DND-41 (cell line): ENCODE data around the gene WHRN.

Experiments used
- ATAC-seq: fragments of 200-7000 bp; cut with Tn5 transposase; 3 replicates; pipeline ENCODE4 v1.9.1; 2021; ENCODE audit warnings: low read depth; ENCODE audit not compliant: insufficient read depth
- DNase-seq: peaks from one replicate; pipeline ENCODE4 v3.0.0-alpha.2; 2020
- H2AFZ ChIP-seq: 2 replicates; pipeline ENCODE4 v1.6.0; 2012; ENCODE audit warnings: low read depth, low read length
- H3K27ac ChIP-seq: 2 replicates; pipeline ENCODE4 v1.5.1; 2012; ENCODE audit warnings: low read length, inconsistent platforms
- H3K27me3 ChIP-seq: fragments of 200-600 bp; sonication (generic); 2 replicates; pipeline ENCODE4 v1.6.0; 2012; ENCODE audit warnings: low read length, mild to moderate bottlenecking, inconsistent platforms; ENCODE audit not compliant: insufficient read depth, poor library complexity
- H3K36me3 ChIP-seq: 2 replicates; pipeline ENCODE4 v1.5.1; 2012; ENCODE audit warnings: low read length, inconsistent platforms; ENCODE audit not compliant: insufficient read depth
- H3K4me1 ChIP-seq: 2 replicates; pipeline ENCODE4 v1.5.1; 2012; ENCODE audit warnings: mild to moderate bottlenecking, low read length; ENCODE audit not compliant: insufficient read depth
- H3K4me2 ChIP-seq: 2 replicates; pipeline ENCODE4 v1.6.0; 2012; ENCODE audit warnings: mild to moderate bottlenecking, moderate library complexity, low read length, inconsistent platforms; ENCODE audit not compliant: insufficient read depth
- H3K4me3 ChIP-seq, 2 experiments: fragments of 200-600 bp in 1 of 2; shearing (Covaris generic) in 1 of 2; 2 replicates each; pipeline ENCODE4 v1.5.1; 2012 to 2016; ENCODE audit warnings: inconsistent platforms in 2 of 2, low read length in 2 of 2, mild to moderate bottlenecking in 2 of 2, low read depth in 1 of 2, moderate library complexity in 1 of 2
- H3K79me2 ChIP-seq: 2 replicates; pipeline ENCODE4 v1.6.0; 2012; ENCODE audit warnings: low read length, inconsistent platforms; ENCODE audit not compliant: insufficient read depth
- H3K9ac ChIP-seq: 2 replicates; pipeline ENCODE4 v1.6.0; 2012; ENCODE audit warnings: low read depth, mild to moderate bottlenecking, inconsistent platforms, low read length, moderate library complexity
- H3K9me3 ChIP-seq: 2 replicates; pipeline ENCODE4 v1.5.1; 2012; ENCODE audit warnings: low read length, moderate library complexity, mild to moderate bottlenecking, inconsistent platforms; ENCODE audit not compliant: insufficient read depth, severe bottlenecking
- H4K20me1 ChIP-seq: 2 replicates; pipeline ENCODE4 v1.6.0; 2012; ENCODE audit warnings: low read length; ENCODE audit not compliant: insufficient read depth
- EZH2 ChIP-seq: IDR thresholded peaks from 3 replicates; pipeline ENCODE4 v1.6.1; 2012; ENCODE audit warnings: borderline replicate concordance, low read depth, mild to moderate bottlenecking, moderate library complexity, low read length, inconsistent platforms; ENCODE audit not compliant: severe bottlenecking
- TF ChIP-seq, protein P1 (sequence below): IDR thresholded peaks from 2 replicates; pipeline ENCODE4 v1.5.1; 2012; ENCODE audit warnings: borderline replicate concordance, low read length, moderate library complexity, mild to moderate bottlenecking; ENCODE audit not compliant: poor library complexity, severe bottlenecking; ENCODE audit errors: extremely low read depth

The WHRN gene

DNA sequence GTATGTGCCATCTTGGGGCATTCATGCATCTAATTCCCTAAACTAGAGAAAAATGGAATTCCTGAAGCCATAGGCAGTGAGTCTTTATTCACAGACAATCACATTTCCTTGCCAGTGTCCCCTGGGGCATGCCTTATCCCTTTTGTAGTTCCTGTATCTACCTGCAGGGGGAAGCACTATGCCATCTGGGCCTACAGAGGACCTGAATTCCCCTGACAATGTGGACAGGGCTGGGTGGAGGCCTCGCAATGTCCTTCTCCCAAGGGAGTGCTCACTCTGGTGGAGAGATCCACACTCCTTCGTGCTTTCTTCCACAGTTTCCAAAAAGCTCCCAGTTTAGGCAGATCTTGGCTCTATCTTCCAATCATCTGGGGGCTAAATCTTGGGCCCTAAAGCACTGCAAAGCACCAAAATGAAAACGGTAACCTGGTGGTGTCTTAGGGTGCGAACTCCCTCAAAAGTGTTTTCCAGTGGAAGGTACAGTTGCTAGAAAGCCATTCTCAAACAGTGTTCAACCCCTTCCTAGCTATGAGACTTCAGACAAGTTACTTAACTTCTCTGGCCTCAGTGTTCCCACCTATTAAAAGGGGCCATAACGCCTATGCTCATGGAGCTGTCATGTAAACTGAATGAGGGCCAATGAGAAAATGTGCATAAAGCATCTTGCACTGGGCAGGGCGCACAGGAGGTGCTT is 17.5 kb downstream of the WHRN start:
- H4K20me1 ChIP-seq = no peaks in the 10 kb centered on the region; the same call in 1 of the 2 replicates
- H3K4me1 ChIP-seq = no peaks in the 10 kb centered on the region
- H3K4me3 ChIP-seq = no peak overlapping the region
- H3K9me3 ChIP-seq = no peaks in the 10 kb centered on the region
- no peak overlapping the region for H2AFZ ChIP-seq
- no peaks in the 10 kb centered on the region for H3K36me3 ChIP-seq
- DNase-seq = peak; percentile 55
- peak; percentile 95 for ATAC-seq
- H3K79me2 ChIP-seq = no peaks in the 10 kb centered on the region
- H3K27ac ChIP-seq = no peak overlapping the region
- no peak overlapping the region for H3K4me2 ChIP-seq
- TF ChIP-seq, protein P1, sequence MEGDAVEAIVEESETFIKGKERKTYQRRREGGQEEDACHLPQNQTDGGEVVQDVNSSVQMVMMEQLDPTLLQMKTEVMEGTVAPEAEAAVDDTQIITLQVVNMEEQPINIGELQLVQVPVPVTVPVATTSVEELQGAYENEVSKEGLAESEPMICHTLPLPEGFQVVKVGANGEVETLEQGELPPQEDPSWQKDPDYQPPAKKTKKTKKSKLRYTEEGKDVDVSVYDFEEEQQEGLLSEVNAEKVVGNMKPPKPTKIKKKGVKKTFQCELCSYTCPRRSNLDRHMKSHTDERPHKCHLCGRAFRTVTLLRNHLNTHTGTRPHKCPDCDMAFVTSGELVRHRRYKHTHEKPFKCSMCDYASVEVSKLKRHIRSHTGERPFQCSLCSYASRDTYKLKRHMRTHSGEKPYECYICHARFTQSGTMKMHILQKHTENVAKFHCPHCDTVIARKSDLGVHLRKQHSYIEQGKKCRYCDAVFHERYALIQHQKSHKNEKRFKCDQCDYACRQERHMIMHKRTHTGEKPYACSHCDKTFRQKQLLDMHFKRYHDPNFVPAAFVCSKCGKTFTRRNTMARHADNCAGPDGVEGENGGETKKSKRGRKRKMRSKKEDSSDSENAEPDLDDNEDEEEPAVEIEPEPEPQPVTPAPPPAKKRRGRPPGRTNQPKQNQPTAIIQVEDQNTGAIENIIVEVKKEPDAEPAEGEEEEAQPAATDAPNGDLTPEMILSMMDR = peak; percentile 81
- no peak for TF ChIP-seq EZH2
- H3K9ac ChIP-seq = no peak overlapping the region
- H3K27me3 ChIP-seq = peaks cover 3% of the 10 kb centered on the region

DNA sequence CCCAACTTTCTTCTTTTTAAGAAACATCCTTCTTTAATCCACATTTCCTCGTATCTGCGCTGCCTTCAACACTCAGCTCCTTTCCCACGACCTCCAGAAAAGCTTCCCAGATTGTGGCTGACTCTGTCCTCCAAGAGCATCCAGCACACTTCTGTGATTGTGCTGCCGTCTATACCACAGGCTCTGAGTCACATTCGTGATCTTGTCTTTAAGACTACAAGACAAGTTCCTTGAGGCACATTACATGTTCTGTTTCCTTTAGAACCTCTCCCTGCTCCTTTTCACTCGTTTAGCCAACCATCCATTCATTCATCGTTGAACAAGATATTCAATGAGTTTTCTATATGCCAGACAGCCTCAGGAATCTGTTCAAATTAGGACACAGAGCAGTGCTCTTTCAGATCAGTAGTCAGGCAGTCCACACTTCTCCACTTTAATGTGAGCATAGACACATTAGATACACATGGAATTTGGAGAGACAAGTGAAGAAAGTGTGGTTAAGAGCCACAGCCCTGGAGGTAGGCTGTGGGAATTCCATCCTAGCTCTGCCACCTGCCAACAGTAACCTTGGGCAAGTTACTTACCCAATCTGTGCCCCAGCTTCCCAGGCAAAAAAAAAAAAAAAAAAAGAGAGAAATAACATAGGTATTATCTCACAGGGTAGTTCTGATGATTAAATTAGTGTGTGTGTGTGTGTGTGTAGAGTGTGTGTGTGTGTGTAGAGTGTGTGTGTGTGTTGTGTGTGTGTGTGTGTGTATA is 18.9 kb downstream of the WHRN start:
- H4K20me1 ChIP-seq = no peaks in the 10 kb centered on the region; the same call in 1 of the 2 replicates
- H3K27me3 ChIP-seq = peaks cover 3% of the 10 kb centered on the region
- no peak overlapping the region for H2AFZ ChIP-seq
- H3K9me3 ChIP-seq = no peaks in the 10 kb centered on the region
- H3K9ac ChIP-seq = no peak overlapping the region
- ATAC-seq = no peak
- TF ChIP-seq, protein P1 = no peak
- TF ChIP-seq EZH2 = no peak
- no peaks in the 10 kb centered on the region for H3K36me3 ChIP-seq
- DNase-seq = no peak
- H3K4me2 ChIP-seq = no peak overlapping the region
- H3K4me3 ChIP-seq = no peak overlapping the region
- no peaks in the 10 kb centered on the region for H3K4me1 ChIP-seq
- no peaks in the 10 kb centered on the region for H3K79me2 ChIP-seq
- no peak overlapping the region for H3K27ac ChIP-seq

DNA sequence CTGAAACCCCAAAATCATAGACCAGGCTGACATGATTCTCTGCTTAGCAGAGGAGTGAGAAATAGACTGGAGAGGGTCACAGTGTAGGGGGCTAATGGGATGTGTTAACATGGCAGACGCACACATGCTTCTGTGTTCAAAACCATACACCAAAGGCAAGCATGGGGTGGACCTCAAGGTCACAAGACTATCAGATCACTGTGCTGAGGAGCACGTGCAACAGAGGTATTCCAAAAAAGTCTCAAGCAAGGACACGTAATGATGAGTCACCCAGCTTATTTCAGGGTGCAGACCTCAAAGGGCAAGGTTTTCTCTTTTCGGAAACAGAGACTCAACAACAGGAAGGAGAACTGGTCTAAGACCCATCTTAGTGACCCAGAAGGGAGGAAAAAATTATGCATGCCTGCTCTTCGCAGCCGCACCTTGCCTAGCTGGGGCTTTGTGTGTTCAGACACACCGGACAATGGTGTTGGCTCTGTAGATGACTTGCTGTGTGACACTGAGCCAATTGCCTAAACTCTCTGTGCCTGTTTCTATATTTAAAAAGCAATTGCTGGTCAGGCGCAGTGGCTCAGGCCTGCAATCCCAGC is 20.3 kb downstream of the WHRN start:
- DNase-seq (no peak), ATAC-seq (no peak)
- Histone ChIP-seq H2AFZ (no peak overlapping the region), H3K4me2 (no peak overlapping the region), H3K79me2 (no peaks in the 10 kb centered on the region), H3K36me3 (no peaks in the 10 kb centered on the region), H3K4me3 (no peak overlapping the region), H3K9me3 (no peaks in the 10 kb centered on the region), H3K27ac (no peak overlapping the region), H4K20me1 (no peaks in the 10 kb centered on the region; the same call in 1 of the 2 replicates), H3K4me1 (no peaks in the 10 kb centered on the region), H3K27me3 (peaks cover 1% of the 10 kb centered on the region), H3K9ac (no peak overlapping the region)
- TF ChIP-seq EZH2 = no peak
- TF ChIP-seq, protein P1 = no peak
